HG02852 (cell line): ENCODE measurements around the gene TFDP1.

Source experiments
- ATAC-seq: cut with Tn5 transposase; IDR thresholded peaks from one replicate; pipeline ENCODE4 v1.9.1; 2021; ENCODE audit warnings: mild to moderate bottlenecking, moderate library complexity; ENCODE audit not compliant: unreplicated experiment

TFDP1 gene

DNA sequence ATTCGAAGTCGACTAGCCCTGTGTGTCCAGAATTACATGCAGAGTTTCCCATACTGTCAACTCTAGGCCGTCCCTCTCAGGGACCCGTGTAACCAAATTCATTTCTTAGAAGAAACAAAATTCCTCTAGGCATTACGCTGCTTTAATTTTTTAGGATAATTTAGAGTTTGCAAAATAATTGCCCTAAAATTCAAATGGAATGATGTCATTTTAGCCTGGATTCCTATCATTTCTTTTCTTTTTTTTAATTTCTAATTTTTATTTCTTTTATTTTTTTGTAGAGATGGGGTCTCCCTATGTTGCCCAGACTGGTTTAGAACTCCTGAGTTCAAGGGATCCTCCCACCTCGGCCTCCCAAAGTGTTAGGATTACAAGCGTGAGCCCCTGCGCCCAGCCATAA is 74.8 kb downstream of the TFDP1 start:
- ATAC-seq, result no peak

DNA sequence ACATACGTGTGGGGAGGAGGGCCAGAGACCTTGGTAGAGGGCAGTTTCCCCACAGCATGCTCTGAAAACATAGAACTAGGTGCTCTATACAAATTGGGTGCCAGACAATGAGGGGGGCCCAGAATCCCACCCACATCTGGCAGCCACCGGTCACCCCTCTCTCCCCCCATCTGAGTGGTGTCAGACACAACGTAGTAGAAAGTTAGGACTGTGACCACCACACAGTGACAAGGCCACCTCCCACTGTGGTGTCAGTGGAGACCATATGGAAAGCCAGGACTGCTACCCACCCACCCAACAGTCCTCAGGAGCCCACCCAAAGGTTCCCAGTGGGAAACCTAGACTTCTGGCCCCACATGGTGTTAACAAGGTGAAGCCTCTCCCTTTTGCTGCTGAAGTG is 75.5 kb downstream of the TFDP1 start:
- ATAC-seq, result no peak

- ATAC-seq, result no peak
These were observed 77.0 kb downstream of the TFDP1 start for GRCh38 chr13:113661509-113661908.

DNA sequence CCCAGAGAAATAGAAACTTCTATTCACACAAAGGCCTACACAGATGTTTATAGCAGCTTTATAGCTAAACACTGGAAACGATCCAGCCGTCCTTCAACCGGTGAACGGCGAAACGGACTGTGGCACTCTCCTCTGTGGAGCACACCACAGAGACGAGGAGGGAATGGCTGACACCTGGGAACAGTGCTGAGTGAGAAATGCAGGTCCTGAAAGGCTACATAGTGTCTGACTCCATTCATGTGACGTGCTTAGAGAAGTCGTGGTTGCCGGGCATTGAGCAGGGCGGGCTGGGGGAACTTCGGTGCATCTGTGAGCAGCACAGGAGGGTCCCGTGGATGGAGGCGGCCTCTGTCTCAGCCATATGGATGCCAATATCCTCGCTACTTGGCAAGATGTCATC is 79.4 kb downstream of the TFDP1 start:
- no peak for ATAC-seq

- no peak for ATAC-seq
These were observed 80.4 kb downstream of the TFDP1 start for GRCh38 chr13:113664751-113665596.

DNA sequence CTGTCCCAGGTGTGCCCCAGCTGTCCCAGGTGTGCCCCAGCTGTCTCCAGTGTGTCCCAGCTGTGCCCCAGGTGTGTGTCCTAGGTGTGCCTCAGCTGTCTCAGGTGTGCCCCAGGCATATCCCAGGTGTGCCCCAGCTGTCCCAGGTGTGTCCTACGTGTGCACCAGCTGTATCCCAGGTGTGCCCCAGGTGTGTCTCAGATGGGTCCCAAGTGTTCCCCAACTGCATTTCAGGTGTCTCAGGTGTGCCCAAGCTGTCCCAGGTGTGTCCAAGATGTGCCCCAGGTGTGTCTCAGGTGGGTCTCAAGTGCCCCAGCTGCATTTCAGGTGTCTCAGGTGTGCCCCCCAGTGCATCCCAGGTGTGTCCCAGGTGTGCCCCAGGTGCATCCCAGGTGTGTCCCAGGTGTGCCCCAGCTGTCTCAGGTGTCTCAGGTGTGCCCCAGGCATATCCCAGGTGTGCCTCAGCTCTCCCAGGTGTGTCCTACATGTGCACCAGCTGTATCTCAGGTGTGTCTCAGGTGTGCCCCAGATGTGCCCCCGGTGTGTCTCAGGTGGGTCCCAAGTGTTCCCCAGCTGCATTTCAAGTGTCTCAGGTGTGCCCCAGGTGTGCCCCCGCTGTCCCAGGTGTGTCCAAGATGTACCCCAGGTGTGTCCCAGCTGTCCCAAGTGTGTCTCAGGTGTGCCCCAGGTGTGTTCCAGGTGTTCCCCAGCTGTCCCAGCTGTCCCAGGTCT is 81.2 kb downstream of the TFDP1 start:
- ATAC-seq, result no peak

DNA sequence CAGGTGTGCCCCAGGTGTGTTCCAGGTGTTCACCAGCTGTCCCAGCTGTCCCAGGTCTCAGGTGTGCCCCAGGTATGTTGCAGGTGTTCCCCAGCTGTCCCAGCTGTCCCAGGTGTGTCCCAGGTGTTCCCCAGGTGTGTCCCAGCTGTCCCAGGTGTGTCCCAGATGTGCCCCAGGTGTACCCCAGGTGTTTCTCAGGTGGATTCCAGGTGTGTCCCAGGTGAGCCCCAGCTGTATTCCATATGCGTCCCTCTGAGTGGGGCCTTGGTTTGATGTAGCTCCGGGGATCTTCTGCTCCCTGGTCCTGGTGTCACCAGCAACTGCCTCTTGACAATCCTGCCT is 81.7 kb downstream of the TFDP1 start:
- ATAC-seq, result no peak

GRCh38 chr13:113666951-113667701 is 82.6 kb downstream of the TFDP1 start, which contains the start of gene GRK1:
TSS of gene GRK1 (plus strand) at chr13:113667219. CDS start at chr13:113667387, 168 bp downstream.
- no peak for ATAC-seq

- ATAC-seq, result no peak
These were observed 83.4 kb downstream of the TFDP1 start for GRCh38 chr13:113667771-113668490.

- no peak for ATAC-seq
These were observed 84.0 kb downstream of the TFDP1 start for GRCh38 chr13:113668491-113668971.

DNA sequence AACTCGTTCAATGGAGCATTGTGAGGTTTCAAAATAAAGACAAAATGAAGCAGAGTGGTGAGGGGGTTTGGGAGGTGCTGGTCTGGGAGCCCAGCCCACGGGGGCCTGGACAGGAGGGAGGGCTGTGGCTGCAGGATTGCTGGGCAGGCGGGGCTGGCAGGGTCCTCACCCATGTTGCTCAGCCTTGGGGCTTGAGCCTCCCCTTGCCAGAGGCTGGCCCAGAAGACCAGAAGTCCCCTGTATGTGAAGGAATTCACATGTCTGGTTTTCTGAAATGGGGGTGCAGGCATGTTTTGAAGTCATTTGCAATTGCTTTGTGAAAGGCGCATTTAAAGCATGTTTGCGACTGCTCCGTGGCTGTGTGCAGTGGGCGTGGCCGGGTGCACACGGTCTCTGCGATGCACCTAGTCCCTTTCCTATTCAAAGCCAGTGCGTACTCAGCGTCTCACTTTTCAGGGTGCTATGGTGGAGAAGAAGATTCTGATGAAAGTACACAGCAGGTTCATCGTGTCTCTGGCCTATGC is 84.7 kb downstream of the TFDP1 start:
- no peak for ATAC-seq

- ATAC-seq, result no peak
These were observed 85.3 kb downstream of the TFDP1 start for GRCh38 chr13:113669755-113670341.

DNA sequence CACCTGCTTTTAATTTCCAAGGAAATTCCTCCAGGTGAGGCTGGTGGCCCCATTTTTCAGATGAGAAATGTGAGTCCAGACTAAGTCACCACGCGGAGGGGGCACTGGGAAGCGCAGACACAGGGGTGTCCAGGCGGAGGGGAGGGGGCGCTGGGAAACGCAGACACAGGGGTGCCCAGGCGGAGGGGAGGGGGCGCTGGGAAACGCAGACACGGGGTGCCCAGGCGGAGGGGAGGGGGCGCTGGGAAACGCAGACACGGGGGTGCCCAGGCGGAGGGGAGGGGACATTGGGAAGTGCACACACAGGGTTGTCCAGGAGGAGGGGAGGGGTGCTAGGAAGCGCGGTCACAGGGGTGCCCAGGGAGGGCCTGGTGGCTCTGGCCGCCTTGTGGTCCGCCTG is 86.0 kb downstream of the TFDP1 start:
- no peak for ATAC-seq

DNA sequence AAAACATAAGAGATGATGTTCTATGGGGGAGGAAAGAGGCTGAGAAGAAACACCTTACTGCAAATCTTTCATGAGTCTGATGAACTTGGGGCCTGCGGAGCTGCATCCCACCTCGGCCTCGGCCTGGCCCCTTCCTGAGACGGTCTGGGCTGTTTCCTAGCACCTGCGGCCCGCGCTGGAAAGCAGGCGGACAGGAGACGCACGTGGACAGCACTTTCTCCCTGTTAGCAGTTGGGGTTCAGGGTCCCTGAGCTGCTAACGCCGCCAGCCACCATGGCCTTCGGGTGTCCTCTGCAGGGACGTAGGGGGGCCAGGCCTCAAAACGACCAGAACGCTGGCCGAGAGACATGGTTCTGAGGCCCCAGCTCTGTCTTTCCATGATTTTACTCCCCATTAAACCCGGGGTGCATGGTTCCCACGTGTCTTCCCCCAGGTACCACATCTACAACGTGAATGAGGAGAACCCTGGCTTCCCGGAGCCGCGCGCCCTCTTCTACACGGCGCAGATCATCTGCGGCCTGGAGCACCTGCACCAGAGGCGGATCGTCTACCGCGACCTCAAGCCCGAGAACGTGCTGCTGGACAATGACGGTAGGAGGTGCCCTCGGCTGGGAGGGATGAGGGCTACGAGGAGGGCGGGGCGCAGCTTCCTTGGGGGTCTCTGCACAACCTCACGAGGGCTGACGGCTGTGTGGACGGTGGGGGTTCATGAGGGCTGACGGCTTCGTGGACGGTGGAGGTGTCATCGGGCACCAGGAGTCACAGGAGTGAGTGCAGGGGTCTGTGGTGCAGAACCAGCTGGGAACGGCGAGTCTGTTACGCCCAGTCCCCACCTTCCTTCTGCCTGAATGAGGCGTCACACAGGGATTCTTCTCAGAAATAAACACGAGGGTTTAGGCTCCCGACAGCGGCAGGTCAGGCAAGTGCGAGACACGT is 86.8 kb downstream of the TFDP1 start:
- ATAC-seq, result no peak

- ATAC-seq, result no peak
These were observed 87.6 kb downstream of the TFDP1 start for GRCh38 chr13:113672002-113672651.
